Activated naive CD4-positive, alpha-beta T cell treated with Interleukin-2 at 50 U/mL for 16 hours (primary cell): ENCODE data around the gene MARS1.
A peak's percentile ranks its signal among the peaks of the same experiment; 100 is the strongest.

ENCODE experiments used
- DNase-seq: peaks from one replicate; pipeline ENCODE4 v3.0.0-alpha.2; 2020

MARS1 gene

GRCh38 chr12:57518920-57519795 is 31.3 kb downstream of the MARS1 start:
- no peak for DNase-seq

- peak; percentile 32 for DNase-seq
These were observed 31.9 kb downstream of the MARS1 start for GRCh38 chr12:57519796-57520052.

- DNase-seq = peak; percentile 99
These were observed 32.4 kb downstream of the MARS1 start, which contains the start of gene DDIT3 for GRCh38 chr12:57520053-57520818. Gene DDIT3 (minus strand): TSS chr12:57520514. CDS start chr12:57517406, 3,108 bp downstream.

DNA sequence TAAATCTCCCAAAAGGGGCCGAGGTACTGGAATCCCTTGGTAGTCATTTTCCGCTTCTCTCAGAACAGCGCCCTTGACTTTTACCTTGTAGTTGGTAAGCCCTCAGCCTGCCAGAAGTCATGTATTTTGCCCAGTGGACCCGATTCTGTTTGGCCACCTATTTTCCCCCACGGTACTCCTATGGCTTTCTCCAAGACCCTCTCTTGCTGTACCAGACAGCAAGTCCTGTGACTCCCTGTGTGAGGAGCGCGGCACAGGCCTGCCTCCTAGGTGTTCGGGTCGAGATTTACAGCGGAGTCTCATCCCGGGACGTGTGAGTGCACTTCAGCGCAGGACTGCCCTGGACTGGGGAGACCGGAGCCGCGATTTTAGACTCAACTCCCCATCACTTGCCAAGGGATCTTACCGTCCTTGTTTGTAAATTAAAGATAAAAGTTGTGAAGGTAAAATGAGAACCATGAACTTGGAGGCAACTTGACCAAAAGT is 33.7 kb downstream of the MARS1 start:
- peak; percentile 21 for DNase-seq

DNA sequence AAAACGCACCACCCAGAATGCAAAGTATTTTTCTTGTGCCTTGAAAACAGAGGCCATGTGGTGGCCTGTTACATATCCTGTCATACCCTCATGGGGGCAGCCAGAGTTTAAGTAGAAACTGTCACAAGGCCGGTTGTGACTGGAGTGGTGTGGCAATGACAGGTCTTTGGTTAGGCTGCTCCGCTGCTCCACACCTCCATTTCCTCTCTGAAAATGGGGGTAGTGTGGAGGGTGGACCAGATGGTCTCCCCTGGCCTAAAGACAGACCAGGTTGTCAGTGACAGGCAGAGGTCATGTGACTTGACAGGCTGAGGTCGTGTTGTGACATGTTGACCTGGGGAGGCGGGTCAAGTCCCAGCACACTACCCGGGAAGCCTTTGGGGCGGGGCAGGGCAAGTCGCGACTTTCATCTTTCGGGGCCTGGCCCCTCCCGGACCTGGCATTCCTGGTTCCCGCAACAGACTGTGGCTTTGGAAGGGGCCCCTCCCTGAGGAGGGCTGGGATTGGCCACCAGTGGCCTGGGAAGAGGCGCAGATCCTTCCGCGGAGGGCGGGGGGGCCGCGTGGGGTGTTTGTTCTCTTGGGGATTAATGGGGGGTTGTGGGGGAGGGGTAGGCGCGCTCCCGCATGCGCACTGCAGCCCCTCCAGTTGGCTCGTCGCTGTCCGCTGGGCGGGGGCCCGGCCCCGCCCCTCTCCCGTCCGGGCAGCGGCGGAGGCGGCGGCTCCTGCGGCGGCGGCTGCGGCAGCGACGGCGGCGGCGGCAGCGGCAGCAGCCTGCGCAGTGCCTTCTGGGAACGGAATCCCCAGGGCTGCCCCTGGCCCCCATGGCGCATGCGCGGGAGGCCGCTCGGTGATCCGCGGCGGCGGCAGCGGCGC is 34.4 kb downstream of the MARS1 start, which contains the start of gene MBD6:
Gene MBD6 (plus strand): TSS at position 814 of the 876 bp plus-strand sequence. CDS start 1,480 bp downstream, outside the sequence.
- peak; percentile 91 for DNase-seq

- peak; percentile 45 for DNase-seq
These were observed 35.2 kb downstream of the MARS1 start for GRCh38 chr12:57522887-57523705.

DNA sequence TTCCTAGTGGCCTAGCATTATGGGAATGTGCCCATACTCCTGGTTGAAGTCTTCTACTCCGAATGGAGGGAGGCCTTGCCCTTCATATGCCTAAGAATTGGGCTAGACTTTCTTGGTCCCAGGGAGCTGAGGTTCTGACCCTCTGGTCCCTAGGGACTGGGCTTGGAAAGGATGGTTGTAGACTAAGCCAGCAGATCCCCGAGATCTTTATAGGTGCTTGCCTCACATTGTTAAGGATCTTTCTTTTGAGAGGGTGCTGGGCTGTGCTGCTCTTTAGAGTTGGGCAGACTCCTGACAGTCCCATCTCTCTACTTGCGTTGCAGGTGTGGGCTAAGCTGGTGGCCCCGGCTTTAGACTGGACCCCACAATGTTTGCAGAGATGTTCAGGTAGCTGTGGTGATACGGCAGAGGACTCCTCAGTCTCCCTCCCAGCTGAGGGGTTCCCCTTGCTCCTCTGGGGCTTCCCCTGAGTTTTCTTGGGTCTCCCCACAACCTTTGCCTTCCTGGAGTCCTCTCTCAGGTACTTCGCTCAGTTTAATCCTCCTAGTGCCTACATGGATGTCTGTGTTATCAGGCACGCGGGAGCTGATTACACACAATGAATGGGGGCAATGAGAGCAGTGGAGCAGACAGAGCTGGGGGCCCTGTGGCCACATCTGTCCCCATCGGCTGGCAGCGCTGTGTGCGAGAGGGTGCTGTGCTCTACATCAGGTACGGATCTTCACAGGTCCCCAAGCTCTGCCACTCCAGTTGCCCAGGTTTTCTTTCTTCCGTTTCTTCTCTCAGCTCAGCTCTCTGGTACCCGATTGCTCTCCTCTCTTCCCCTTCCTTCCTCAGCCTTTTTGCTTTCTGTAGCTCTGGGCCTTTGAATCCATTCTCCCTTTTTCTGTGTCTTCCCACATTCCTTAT is 36.1 kb downstream of the MARS1 start:
- peak; percentile 19 for DNase-seq

- DNase-seq = no peak
These were observed 37.1 kb downstream of the MARS1 start for GRCh38 chr12:57524814-57525614.

- no peak for DNase-seq
These were observed 37.9 kb downstream of the MARS1 start for GRCh38 chr12:57525615-57526383.

DNA sequence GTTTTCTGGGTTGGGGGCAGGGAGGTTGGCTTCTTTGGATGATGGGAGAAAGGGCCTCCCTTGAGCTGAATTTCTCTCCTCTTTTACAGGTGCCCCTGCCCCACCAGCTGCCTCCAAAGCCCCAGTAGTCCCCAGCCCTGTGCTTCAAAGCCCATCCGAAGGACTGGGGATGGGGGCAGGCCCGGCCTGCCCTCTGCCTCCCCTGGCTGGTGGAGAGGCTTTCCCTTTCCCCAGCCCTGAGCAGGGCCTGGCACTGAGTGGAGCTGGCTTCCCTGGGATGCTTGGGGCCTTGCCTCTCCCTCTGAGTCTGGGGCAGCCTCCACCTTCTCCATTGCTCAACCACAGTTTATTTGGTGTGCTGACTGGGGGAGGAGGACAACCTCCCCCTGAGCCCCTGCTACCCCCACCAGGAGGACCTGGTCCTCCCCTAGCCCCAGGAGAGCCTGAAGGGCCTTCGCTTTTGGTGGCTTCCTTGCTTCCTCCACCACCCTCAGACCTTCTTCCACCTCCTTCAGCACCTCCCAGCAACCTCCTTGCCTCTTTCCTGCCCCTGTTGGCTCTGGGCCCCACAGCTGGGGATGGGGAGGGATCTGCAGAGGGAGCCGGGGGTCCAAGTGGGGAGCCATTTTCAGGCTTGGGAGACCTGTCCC is 38.7 kb downstream of the MARS1 start:
- no peak for DNase-seq

DNA sequence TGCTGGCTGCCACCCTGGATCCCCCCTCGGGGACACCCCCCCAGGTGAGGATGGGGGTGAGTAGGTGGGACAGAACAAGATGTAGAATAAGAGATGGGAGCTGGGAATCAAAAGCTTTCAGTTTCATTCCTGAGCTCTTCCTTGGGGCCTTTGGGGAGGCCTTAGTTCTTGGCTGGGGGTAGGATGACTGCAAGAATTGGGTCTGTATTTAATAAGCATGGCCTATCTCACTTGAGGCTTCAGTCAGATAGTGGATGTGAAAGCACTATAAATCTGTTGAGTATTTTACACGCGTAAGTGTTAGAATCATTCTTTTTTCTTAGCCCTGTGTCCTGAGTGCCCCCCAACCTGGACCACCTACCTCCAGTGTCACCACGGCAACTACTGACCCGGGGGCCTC is 39.3 kb downstream of the MARS1 start:
- no peak for DNase-seq

DNA sequence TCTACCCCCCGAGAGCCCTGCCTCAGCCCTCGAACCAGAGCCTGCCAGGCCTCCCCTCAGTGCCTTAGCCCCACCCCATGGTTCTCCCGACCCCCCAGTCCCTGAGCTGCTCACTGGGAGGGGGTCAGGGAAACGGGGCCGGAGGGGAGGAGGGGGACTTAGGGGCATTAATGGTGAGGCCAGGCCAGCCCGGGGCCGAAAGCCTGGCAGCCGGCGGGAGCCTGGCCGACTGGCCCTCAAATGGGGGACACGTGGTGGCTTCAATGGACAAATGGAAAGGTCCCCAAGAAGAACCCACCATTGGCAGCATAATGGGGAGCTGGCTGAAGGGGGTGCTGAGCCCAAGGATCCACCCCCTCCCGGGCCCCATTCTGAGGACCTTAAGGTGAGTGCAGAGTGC is 40.3 kb downstream of the MARS1 start:
- no peak for DNase-seq

- DNase-seq = no peak
These were observed 41.1 kb downstream of the MARS1 start for GRCh38 chr12:57528831-57529555.

- no peak for DNase-seq
These were observed 42.0 kb downstream of the MARS1 start for GRCh38 chr12:57529831-57530230.

GRCh38 chr12:57530396-57531142 is 42.7 kb downstream of the MARS1 start:
- no peak for DNase-seq

DNA sequence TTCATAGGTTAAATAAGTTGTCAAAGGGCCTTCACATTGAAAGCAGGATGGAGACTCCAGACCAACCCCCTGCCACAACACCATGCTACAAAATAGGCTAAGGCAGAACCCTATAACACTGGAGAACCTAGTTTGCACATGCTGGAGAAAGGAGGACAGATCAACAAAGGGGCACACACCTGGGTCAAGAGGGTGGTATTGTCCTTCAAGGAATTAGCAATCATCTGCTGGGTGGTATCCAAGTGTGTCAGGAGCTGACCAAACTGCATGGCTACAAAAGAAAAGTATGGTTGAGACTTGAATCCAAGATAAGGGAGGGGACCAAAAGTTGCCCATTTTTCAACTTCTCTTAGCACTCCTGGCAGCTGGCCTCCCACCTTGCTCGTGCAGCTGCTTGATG is 44.0 kb downstream of the MARS1 start:
- no peak for DNase-seq

DNA sequence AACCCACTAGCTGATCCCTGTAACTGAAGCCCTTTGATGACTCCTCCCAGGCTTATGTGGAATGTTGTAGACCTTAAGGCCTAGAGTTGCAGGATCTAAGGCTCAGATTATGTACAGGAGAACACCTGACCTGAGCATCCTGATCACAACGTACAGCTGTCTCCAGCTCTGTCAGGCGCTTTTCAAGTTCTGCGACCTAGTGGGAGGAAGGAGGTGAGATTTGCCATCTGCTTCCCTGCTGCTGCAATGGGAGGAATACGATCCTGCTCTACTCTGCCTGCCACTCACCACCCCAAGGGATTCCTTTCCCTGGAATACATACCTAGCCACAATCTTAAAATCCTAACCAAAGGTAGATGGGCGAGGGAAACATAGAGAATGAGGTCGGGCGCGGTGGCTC is 45.2 kb downstream of the MARS1 start:
- DNase-seq = no peak
